CD4-positive, alpha-beta T cell treated with Interleukin-21 for 1 hour (primary cell): ENCODE data around the gene BIRC7.
"Not testable (repeated sequence)": the region's sequence is repeated elsewhere in the genome, so short reads cannot be mapped to it uniquely, and the experiment has no call there.

ENCODE experiments used
- DNase-seq: peaks from one replicate; pipeline ENCODE4 v3.0.0-alpha.2; 2020

Gene BIRC7

DNA sequence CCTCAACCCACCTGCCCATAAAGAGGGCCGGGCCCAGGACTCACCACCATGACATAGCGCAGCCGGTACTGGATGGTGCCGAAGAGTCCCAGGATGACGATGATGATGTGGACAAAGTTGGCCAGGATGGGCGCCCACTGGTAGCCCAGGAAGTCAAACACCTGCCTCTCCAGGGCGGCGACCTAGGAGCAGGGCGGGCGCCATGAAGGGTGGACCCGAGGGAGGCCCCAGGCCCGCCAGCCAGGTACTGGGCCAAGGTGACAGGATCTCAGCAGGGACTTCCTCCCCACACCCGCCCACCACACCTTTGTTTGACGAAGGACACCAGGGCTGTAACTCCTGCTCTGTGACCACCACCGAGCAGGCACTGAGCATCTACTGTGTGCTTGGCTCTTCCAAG, 14.2 kb downstream of the BIRC7 start:
- DNase-seq = no peak

- not testable (repeated sequence) for DNase-seq
Measured at GRCh38 chr20:63251350-63251749, 15.6 kb downstream of the BIRC7 start.

- DNase-seq = no peak
Measured at GRCh38 chr20:63252284-63252711, 16.6 kb downstream of the BIRC7 start.

GRCh38 chr20:63253065-63253437, 17.3 kb downstream of the BIRC7 start:
- DNase-seq = no peak

GRCh38 chr20:63253438-63254231, 17.9 kb downstream of the BIRC7 start:
- DNase-seq = no peak

- DNase-seq = no peak
Measured at GRCh38 chr20:63254232-63254605, 18.5 kb downstream of the BIRC7 start, which contains the start of gene NKAIN4. TSS of gene NKAIN4 (minus strand) at chr20:63254463. CDS start at chr20:63254450, 13 bp downstream.

GRCh38 chr20:63254606-63255384, 19.1 kb downstream of the BIRC7 start:
- no peak for DNase-seq

GRCh38 chr20:63255931-63256704, 20.4 kb downstream of the BIRC7 start:
- DNase-seq = no peak

- no peak for DNase-seq
Measured at GRCh38 chr20:63256954-63257353, 21.2 kb downstream of the BIRC7 start.

- DNase-seq = no peak
Measured at GRCh38 chr20:63257629-63258028, 21.9 kb downstream of the BIRC7 start.

- no peak for DNase-seq
Measured at GRCh38 chr20:63258781-63259180, 23.1 kb downstream of the BIRC7 start.

DNA sequence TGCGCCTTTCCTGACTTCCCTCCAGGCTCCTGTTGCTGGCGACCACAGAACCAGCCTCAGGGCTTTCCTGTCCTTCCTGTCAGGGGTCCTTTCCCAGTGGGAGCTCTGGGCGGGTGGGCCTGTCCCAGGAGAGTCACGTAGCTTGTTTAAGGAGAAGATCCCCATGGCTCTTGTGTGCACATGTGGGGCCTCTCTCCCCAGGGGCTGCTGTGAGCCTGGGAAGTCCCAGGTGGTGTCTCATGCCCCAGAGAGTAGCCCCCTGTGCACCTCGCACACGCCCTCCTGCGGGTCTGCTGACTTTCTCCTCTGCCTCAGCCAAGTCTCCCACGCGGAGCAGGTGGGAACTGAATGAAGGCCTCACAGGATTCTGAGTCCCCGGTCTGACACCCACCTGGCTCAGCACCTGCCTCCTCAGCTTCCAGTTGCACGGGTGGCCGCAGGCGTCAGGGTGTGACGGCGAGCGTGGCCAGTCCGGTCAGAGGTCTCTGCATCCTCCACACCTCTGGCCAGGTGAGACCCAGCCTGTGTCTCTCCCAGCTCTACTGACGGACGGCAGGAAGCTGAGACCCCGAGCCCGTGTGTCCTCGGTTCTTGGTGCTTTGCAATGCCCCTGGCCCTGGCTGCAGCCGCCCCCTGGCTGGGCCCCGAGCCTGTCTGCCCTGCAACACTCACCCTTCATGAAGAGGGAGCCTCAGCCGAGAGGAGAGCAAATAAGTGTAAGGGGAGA, 24.2 kb downstream of the BIRC7 start:
- DNase-seq = no peak

DNA sequence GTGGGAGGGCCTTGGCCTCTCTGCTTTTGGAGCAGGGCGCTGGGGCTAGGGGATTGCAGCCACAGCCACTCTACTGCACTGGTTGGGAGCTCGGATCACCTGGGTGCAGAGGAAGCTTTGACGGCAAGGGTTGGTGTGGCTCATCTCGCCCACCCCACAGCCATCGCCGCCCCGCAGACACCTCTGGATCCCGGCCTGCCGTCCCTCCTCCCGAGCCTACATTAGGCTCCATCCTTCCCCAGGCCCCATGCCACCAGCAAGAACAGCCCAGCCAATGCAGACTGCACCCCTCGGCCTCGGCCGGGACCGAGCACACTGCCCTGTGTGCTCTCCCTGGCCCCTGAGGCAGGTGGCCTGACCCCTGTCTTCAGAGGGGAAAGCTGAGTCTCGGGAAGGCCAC, 24.8 kb downstream of the BIRC7 start:
- no peak for DNase-seq

DNA sequence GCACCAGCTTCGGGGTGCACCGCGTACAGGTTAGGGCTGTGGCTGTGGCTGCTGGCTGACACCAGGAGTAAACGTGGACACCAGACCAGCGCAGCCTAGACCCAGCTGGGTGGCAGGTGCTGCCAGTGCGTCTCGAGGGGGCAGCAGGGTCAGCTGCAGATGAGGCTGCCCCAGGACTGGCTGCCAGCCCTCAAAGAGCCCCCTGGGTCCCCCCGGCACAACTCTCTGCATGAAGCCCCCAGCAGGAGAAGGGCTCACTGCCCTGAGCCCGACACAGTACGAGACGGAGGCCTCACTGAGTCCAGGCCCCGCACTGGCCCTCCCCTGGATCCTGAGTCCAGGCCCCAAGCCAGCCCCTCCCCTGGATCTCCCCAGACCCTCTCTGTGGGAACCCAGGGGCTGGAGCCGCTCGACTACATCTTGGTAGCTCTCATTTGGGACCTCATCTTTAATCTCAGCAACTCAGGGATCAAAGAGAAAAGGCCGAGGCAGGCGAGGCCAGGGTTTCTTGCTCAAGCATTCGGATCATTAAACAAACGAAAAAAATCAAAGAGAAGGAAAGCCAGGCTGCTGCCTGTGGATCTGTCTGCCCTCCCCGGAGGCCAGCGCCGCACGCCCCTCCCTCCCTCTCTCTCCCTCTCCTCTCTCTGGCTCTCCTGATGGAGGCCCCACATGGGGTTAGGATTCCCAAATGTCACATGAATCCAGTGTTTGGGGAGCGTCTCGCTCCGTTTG, 25.5 kb downstream of the BIRC7 start:
- no peak for DNase-seq

DNA sequence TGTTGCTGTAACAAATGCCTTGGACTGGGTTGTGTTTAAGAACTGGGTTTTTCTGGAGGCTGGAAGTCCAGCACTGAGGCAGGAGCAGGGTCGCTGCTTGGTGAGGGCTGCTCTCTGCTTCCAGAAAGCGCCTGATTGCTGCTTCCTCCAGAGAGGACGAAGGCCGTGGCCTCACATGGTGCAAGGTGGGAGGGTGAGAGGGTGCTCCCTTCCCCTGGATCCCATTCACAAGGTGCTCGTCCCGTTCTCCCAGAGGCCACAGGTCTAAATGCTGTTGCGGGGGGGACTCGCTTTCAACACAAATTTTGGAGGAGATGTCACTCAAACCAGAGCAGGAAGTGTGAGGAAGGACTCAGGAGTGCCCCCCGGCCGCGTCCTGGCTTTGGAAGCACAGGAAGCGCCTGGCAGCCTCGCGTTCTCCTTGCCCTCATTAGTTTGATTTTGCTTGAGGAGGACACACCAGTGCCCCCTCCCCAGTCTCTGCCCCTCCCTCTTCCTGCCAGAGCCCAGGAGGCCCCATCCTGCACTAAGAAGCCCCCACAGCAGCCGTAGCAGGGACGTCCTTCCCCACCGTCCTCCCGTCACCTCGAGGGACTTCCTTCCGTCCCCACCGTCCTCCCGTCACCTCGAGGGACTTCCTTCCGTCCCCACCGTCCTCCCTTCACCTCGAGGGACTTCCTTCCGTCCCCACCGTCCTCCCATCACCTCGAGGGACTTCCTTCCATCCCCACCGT, 26.3 kb downstream of the BIRC7 start:
- no peak for DNase-seq

DNA sequence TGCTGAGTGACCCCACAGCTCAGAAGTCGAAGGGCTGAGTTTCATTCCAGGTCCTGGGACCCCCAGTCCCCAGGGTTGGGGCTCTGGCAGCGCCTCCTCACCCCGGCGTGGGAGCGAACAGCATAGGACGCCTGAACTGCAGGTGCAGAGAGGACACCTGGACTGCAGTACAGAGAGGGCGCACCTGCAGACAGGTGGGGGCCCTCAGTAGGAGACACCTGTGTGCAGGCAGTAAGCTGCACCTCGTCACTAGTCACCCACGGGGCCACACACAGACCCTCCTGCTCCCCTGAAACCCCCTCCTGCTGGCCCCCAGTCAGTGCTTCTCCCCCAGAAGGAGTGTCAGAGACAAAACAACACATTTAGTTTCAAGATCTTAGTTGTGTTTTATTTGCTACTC, 27.1 kb downstream of the BIRC7 start:
- no peak for DNase-seq

DNA sequence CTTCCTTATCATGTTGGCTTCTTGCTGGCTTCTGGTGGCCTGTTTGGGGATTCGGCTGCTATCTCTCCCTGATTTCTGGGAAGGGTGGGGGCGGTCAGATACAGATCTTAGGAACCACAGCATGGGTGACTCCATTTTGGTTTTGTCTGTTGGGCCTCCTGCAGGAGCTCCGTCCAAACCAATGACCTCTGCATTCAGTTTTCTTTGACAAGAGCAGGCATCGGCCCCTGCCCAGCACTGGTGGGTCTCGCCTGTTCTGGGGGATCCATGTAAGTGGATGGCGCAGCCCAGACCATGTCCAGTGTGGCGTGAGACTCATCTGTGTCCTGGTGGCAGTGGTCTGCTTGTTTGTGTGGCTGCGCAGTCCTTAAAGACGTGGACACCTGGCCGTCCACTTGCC, 28.3 kb downstream of the BIRC7 start:
- DNase-seq = no peak

- no peak for DNase-seq
Measured at GRCh38 chr20:63264519-63264918, 28.8 kb downstream of the BIRC7 start.

- DNase-seq = no peak
Measured at GRCh38 chr20:63265891-63266515, 30.3 kb downstream of the BIRC7 start.

DNA sequence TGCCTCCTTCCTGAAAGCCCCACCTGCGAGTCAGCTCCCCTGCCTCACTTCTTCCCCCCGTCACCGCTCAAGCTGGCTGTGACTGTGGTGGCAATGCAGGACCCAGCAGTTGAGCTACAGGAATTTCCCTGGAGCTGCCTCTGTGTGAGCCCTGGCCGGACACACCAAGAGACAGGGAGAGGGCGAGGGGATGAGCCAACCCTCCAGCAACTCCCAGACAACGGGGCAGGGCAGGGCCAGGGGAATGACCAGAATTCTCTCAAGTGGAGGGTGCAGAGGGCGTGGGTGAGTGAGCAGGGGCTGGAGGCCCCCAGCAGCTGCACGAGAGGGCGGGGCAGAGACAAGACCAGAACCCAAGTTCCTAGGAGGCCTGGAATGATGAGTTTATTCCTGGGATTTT, 32.0 kb downstream of the BIRC7 start:
- DNase-seq = no peak

GRCh38 chr20:63268256-63268655, 32.6 kb downstream of the BIRC7 start:
- DNase-seq = no peak
